K562 (cell line): ENCODE results near the gene MANF. TPM values are rescaled to one million over a fixed set of nuclear protein-coding genes. Genes with fewer than 3 reads are reported as not detected.

Experiments used
- ATAC-seq: fragments of 200-7000 bp; cut with Tn5 transposase; 3 replicates; pipeline ENCODE4 v1.9.1; 2020; ENCODE audit warnings: moderate library complexity
- BruUV-seq: library from RNA; stranded (reverse); fragments of 400-500 nt; replicated peaks from 2 replicates; lab custom pipeline; 2021; lab: Mats Ljungman, UMichigan
- CTCF ChIA-PET: fragments of 300-600 bp; formaldehyde crosslinking; extraction: SDS; loops from one replicate; lab custom pipeline; 2021; ENCODE audit warnings: low intra/inter-chr PET ratio; lab: Yijun Ruan, JAX
- POLR2A ChIA-PET: fragments of 300-600, 350-650 bp; sonication (Branson Sonifier 250); formaldehyde crosslinking; extraction: SDS; loops from one replicate; lab custom pipeline; 2021; ENCODE audit warnings: antibody characterized with exemption, inconsistent platforms; lab: Yijun Ruan, JAX
- DNase-seq, 4 experiments: peaks; one replicate each; pipeline versions ENCODE4 v3.0.0 to v3.0.0-alpha.2; 2011 to 2018; ENCODE audit warnings: low spot score in 3 of 4, mixed read lengths in 3 of 4; ENCODE audit errors: extremely low read depth in 1 of 4
- FAIRE-seq: peaks from 2 replicates; lab custom pipeline; 2011; peaks lifted over from hg19 to GRCh38; lab: Jason Lieb, UNC
- H2AFZ ChIP-seq: 2 replicates; pipeline ENCODE4 v1.6.0; 2011; ENCODE audit warnings: low read depth, low read length, control low read depth, inconsistent platforms
- H3K27ac ChIP-seq: fragments of 200-600 bp; 3 replicates; pipeline ENCODE4 v1.8.0; 2011; ENCODE audit warnings: low read depth, mild to moderate bottlenecking, control low read depth, inconsistent platforms, low read length, moderate library complexity, mixed read lengths; ENCODE audit errors: extremely low read depth
- H3K27me3 ChIP-seq, 2 experiments: fragments of 300-600 bp in 1 of 2; 2 replicates in 1 of 2; 3 replicates in 1 of 2; pipeline versions ENCODE4 v1.6.0 to v1.8.0; 2011; ENCODE audit warnings: inconsistent platforms in 2 of 2, low read length in 2 of 2, mild to moderate bottlenecking in 1 of 2, mixed read lengths in 1 of 2, moderate library complexity in 1 of 2; ENCODE audit not compliant: control insufficient read depth in 2 of 2, insufficient read depth in 2 of 2
- H3K36me3 ChIP-seq: fragments of 300-600 bp; 3 replicates; pipeline ENCODE4 v1.8.0; 2011; ENCODE audit warnings: mild to moderate bottlenecking, low read length, inconsistent platforms; ENCODE audit not compliant: control insufficient read depth, insufficient read depth
- H3K4me1 ChIP-seq, 2 experiments: fragments of 200-600 bp in 1 of 2; replicated peaks in 1 of 2; 2 replicates in 1 of 2; 3 replicates in 1 of 2; pipeline versions ENCODE4 v1.5.1 to v1.8.0; 2011; ENCODE audit warnings: inconsistent platforms in 2 of 2, low read length in 2 of 2, mild to moderate bottlenecking in 1 of 2, mixed read lengths in 1 of 2, moderate library complexity in 1 of 2; ENCODE audit not compliant: control insufficient read depth in 2 of 2, insufficient read depth in 2 of 2
- H3K4me2 ChIP-seq: 2 replicates; pipeline ENCODE4 v1.6.1; 2011; ENCODE audit warnings: low read length, control low read depth, inconsistent platforms, mixed read lengths; ENCODE audit not compliant: insufficient read depth
- H3K4me3 ChIP-seq: fragments of 200-600 bp; sonication (generic), shearing (Covaris generic); 2 replicates; pipeline ENCODE4 v1.5.1; 2016; ENCODE audit warnings: control low read depth, inconsistent platforms
- H3K79me2 ChIP-seq: fragments of 200-600 bp; 3 replicates; pipeline ENCODE4 v1.8.0; 2011; ENCODE audit warnings: low read length, inconsistent platforms; ENCODE audit not compliant: control insufficient read depth, insufficient read depth
- H3K9ac ChIP-seq, 2 experiments: 2 replicates each; pipeline versions ENCODE4 v1.6.0 to v1.6.1; 2011; ENCODE audit warnings: low read depth in 2 of 2, low read length in 2 of 2, control low read depth in 1 of 2, inconsistent platforms in 1 of 2, mild to moderate bottlenecking in 1 of 2, mixed read lengths in 1 of 2; ENCODE audit not compliant: insufficient read depth in 1 of 2
- H3K9me1 ChIP-seq: one replicate; pipeline ENCODE4 v1.6.0; 2011; ENCODE audit warnings: inconsistent platforms, mild to moderate bottlenecking, low read length, moderate library complexity; ENCODE audit not compliant: control insufficient read depth, insufficient read depth
- H3K9me3 ChIP-seq: replicated peaks from 2 replicates; pipeline ENCODE4 v1.5.1; 2011; ENCODE audit warnings: low read depth, low read length, inconsistent platforms; ENCODE audit not compliant: control insufficient read depth, insufficient read depth
- H4K20me1 ChIP-seq: replicated peaks from 2 replicates; pipeline ENCODE4 v1.6.1; 2011; ENCODE audit warnings: low read length, inconsistent platforms, mixed read lengths; ENCODE audit not compliant: control insufficient read depth, insufficient read depth
- CREB1 ChIP-seq, 2 experiments: sonication (generic) in 1 of 2; formaldehyde crosslinking in 1 of 2; IDR thresholded peaks; 2 replicates each; pipeline versions ENCODE4 v1.6.1 to v1.8.0; 2012 to 2022; ENCODE audit warnings: inconsistent platforms in 1 of 2, mild to moderate bottlenecking in 1 of 2, missing genetic modification reagents in 1 of 2, moderate library complexity in 1 of 2
- POU5F1 ChIP-seq: fragments of 150-350 bp; IDR thresholded peaks from 2 replicates; pipeline ENCODE4 v1.6.1; 2014; ENCODE audit warnings: borderline replicate concordance, low read length, low read depth, mild to moderate bottlenecking; ENCODE audit not compliant: partially characterized antibody
- ZBTB2 ChIP-seq: fragments of 450-650 bp; IDR thresholded peaks from 2 replicates; pipeline ENCODE4 v1.6.1; 2016; ENCODE audit warnings: antibody characterized with exemption
- WGBS: fragments of 100-300 bp; shearing (Covaris generic); methylation state at CpG from one replicate; pipeline ENCODE4 v1.1.6; 2016; ENCODE audit warnings: low coverage, mixed read lengths; ENCODE audit not compliant: insufficient coverage; ENCODE audit errors: missing lambda C conversion rate; 5-methylcytosine and 5-hydroxymethylcytosine counted together
- in situ Hi-C: fragments of 300-500 bp; cut with MboI; formaldehyde crosslinking; loops from 4 replicates; pipeline ENCODE4 v1.15.0; 2018; ENCODE audit warnings: inconsistent platforms, mixed read lengths
- intact Hi-C: fragments of 100-400 bp; cut with micrococcal nuclease; formaldehyde crosslinking; loops from 2 replicates; pipeline ENCODE4 v1.14.2; 2022
- polyA plus RNA-seq, 8 experiments: library from polyadenylated mRNA; depleted of rRNA in 4 of 8; stranded (reverse) in 5 of 8; unstranded in 3 of 8; fragments of >200 nt; fragmentation: Nextera tagmentation in 2 of 8; fragmentation: Illumina TruSeq in 1 of 8; extraction: Ambion mirVana in 2 of 8; extraction: Trizol in 1 of 8; gene quantifications; 2 replicates each; pipeline versions ENCODE4 v1.2.1 to v1.2.3, GENCODE V29; 2011 to 2014; ENCODE audit warnings: inconsistent platforms in 1 of 8, missing spikeins in 1 of 8
- total RNA-seq, 7 experiments: library from RNA; depleted of rRNA in 6 of 7; stranded (reverse); fragments of >200 nt in 6 of 7; fragmentation: Illumina TruSeq in 2 of 7; extraction: Trizol in 2 of 7; gene quantifications; 2 replicates each; pipeline versions ENCODE4 v1.2.1 to v1.2.3, GENCODE V29; 2011 to 2021; ENCODE audit warnings: low replicate concordance in 1 of 7

Gene MANF
- total and polyA plus RNA-seq, 9 of the 15 experiments (the other 6 are each of a cell fraction or from before 2014, with no cell fraction given): 6.5 to 52.7 (median 42.3) TPM

- FAIRE-seq (no peak), DNase-seq (no peak), ATAC-seq (no peak)
- Histone ChIP-seq H3K36me3 (peaks cover 90% of the 10 kb centered on the region; the same call in 2 of the 3 replicates), H3K27ac (no peak overlapping the region), H2AFZ (no peak overlapping the region), H3K9me3 (no peaks in the 10 kb centered on the region), H3K4me2 (no peak overlapping the region), H3K79me2 (peaks cover 33% of the 10 kb centered on the region), H3K27me3 (no peaks in the 10 kb centered on the region), H3K4me3 (no peak overlapping the region), H3K4me1 (peaks cover 3 to 19% of the 10 kb centered on the region in 2 experiments; a peak in 4 of 5 replicates), H3K9ac (no peak overlapping the region), H3K9me1 (peaks cover 7% of the 10 kb centered on the region), H4K20me1 (peaks cover 15% of the 10 kb centered on the region; the same call in 1 of the 2 replicates)
- ChIA-PET CTCF (no interaction called here), POLR2A (interaction anchor here (0.7 to 1.0 kb wide), 2 partner anchors 13 to 57 kb away, joined by 3 read pairs; no protein-coding TSS in a partner anchor)
- intact Hi-C loops: no loop called here
- 87% methylated on average over 5 of the region's 5 CpGs for WGBS
- in situ Hi-C loops: no loop called here
- BruUV-seq: no TSS peak
- TF ChIP-seq CREB1 (IDR thresholded peaks at IDR 0.05): no peak
- no peak for TF ChIP-seq CREB1 (CRISPR knock-in tag; IDR thresholded peaks at IDR 0.05)
- no peak for TF ChIP-seq POU5F1
- TF ChIP-seq ZBTB2: no peak
Measured at GRCh38 chr3:51397392-51397791, 12.3 kb downstream of the MANF start.
